Measurements from ENCODE around the gene SLC22A3. TPM values are rescaled to one million over a fixed set of nuclear protein-coding genes. Genes with fewer than 3 reads are reported as not detected.

SLC22A3 gene
- total and polyA plus RNA-seq, 2 of the 13 experiments (the other 11 are each of a cell fraction or from before 2014, with no cell fraction given) = 12.0 to 31.5 TPM

DNA sequence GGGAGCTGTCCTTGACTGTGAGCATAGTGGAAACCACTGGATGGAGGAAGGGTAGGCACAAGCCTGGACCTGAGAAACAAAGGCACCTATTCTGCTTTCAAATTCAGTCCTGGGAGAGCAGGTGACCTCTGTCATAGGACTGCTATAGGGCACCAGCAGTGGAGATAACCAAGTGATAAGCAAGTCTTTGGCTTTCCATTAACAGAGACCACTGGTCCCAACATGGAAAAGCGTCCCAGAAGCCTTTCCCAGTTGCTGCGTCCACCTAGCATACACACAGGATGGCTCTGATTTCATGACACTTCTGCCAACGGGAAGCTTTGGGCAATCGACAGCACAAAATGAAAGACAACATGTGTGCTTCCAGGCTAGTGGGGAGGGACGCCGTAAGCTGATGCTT, 8.9 kb downstream of the SLC22A3 start:
- no peak overlapping the region for H3K9ac ChIP-seq (ENCODE audit: insufficient read depth, low read depth, low read length)
- peak; percentile 75 for FAIRE-seq
- ChIA-PET CTCF (ENCODE audit: low intra/inter-chr PET ratio, low total read pairs) (no interaction called here), POLR2A (no interaction called here)
- H3K4me2 ChIP-seq (ENCODE audit: low read depth, low read length) = peak overlapping the region; percentile 52
- H4K20me1 ChIP-seq (ENCODE audit: insufficient read depth, low read length) = 0 out of 2 replicates have a peak, but pooled peaks cover 3% of the 10 kb centered on the region
- BruUV-seq (replicated peaks) = no TSS peak
- 0 out of 5 replicates have a peak, but pooled peaks cover 0 to 3% of the 10 kb centered on the region in 2 experiments for H3K36me3 ChIP-seq (replicated peaks in 1 of 2; ENCODE audit: control insufficient read depth in 1 of 2, insufficient read depth in 2 of 2, low read length in 2 of 2)
- H3K27me3 ChIP-seq (ENCODE audit: control insufficient read depth in 1 of 2, insufficient read depth in 2 of 2, low read length in 2 of 2) = no peaks in the 10 kb centered on the region
- peaks cover 92% of the 10 kb centered on the region for H3K79me2 ChIP-seq (ENCODE audit: insufficient read depth, low read length)
- H3K4me1 ChIP-seq (ENCODE audit: insufficient read depth, low read length) = peaks cover 70% of the 10 kb centered on the region
- peak overlapping the region; percentile 35 for H3K27ac ChIP-seq (ENCODE audit: extremely low read length, insufficient read depth, low read length)
- intact Hi-C loops (cut with micrococcal nuclease; ENCODE audit: unreplicated experiment) = loop anchor here (2.0 kb wide), 1 partner anchor 38 kb away; no protein-coding TSS in a partner anchor
- in situ Hi-C loops (cut with HindIII; ENCODE audit: extremely low pct_ligation_motif_present, low pct_unique_long_range_greater_than_20kb) = no loop called here
- peak; percentile 75 for DNase-seq (ENCODE audit: low spot score)
- H3K9me3 ChIP-seq (ENCODE audit: low read length) = no peaks in the 10 kb centered on the region
- WGBS (ENCODE audit: low lambda C conversion rate) = 24% methylated on average over 6 of the region's 6 CpGs
- H2AFZ ChIP-seq (ENCODE audit: low read length) = no peak overlapping the region
- ATAC-seq = peak; percentile 81
- no peak overlapping the region for H3K4me3 ChIP-seq (replicated peaks in 1 of 3; ENCODE audit: insufficient read depth in 1 of 3, low read depth in 2 of 3, low read length in 3 of 3)
- peak; percentile 30 for TF ChIP-seq HNF4A (CRISPR knock-in tag; IDR thresholded peaks at IDR 0.05)
- TF ChIP-seq, protein P1, sequence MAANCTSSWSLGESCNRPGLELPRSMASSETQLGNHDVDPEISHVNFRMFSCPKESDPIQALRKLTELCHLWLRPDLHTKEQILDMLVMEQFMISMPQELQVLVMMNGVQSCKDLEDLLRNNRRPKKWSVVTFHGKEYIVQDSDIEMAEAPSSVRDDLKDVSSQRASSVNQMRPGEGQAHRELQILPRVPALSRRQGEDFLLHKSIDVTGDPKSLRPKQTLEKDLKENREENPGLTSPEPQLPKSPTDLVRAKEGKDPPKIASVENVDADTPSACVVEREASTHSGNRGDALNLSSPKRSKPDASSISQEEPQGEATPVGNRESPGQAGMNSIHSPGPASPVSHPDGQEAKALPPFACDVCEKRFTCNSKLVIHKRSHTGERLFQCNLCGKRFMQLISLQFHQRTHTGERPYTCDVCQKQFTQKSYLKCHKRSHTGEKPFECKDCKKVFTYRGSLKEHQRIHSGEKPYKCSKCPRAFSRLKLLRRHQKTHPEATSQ (CRISPR knock-in tag; IDR thresholded peaks at IDR 0.05; ENCODE audit: borderline replicate concordance) = peak; percentile 45; the same call in 1 of the 2 replicates
- TF ChIP-seq ZNF747 (CRISPR knock-in tag; IDR thresholded peaks at IDR 0.05; ENCODE audit: borderline replicate concordance) = 0 out of 2 replicates have a peak, but pooled peaks have one; percentile 43
- TF ChIP-seq ZFP37 (CRISPR knock-in tag; IDR thresholded peaks at IDR 0.05; ENCODE audit: borderline replicate concordance) = no peak
- TF ChIP-seq, protein P2, sequence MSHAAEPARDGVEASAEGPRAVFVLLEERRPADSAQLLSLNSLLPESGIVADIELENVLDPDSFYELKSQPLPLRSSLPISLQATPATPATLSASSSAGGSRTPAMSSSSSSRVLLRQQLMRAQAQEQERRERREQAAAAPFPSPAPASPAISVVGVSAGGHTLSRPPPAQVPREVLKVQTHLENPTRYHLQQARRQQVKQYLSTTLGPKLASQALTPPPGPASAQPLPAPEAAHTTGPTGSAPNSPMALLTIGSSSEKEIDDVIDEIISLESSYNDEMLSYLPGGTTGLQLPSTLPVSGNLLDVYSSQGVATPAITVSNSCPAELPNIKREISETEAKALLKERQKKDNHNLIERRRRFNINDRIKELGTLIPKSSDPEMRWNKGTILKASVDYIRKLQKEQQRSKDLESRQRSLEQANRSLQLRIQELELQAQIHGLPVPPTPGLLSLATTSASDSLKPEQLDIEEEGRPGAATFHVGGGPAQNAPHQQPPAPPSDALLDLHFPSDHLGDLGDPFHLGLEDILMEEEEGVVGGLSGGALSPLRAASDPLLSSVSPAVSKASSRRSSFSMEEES (CRISPR knock-in tag; IDR thresholded peaks at IDR 0.05) = peak; percentile 74
- TF ChIP-seq ZNF644 (CRISPR knock-in tag; IDR thresholded peaks at IDR 0.05; ENCODE audit: low read depth) = peak; percentile 88
- TF ChIP-seq NFKB2 (CRISPR knock-in tag; IDR thresholded peaks at IDR 0.05; ENCODE audit: borderline replicate concordance) = no peak
- TF ChIP-seq SOX13 (IDR thresholded peaks at IDR 0.05) = no peak
- peak in 1 of 2 experiments; percentile 71; a peak in 2 of 4 replicates for TF ChIP-seq SOX13 (CRISPR knock-in tag; conservative IDR thresholded peaks at IDR 0.05 in 1 of 2, IDR thresholded peaks at IDR 0.05 in 1 of 2)
- peak; percentile 40; the same call in 1 of the 2 replicates for TF ChIP-seq TARDBP (CRISPR knock-in tag; IDR thresholded peaks at IDR 0.05)
- no peak for TF ChIP-seq SPEN (CRISPR knock-in tag; IDR thresholded peaks at IDR 0.05; ENCODE audit: low read depth)
- TF ChIP-seq TRAFD1 (CRISPR knock-in tag; IDR thresholded peaks at IDR 0.05; ENCODE audit: borderline replicate concordance) = no peak
- peak; percentile 42; the same call in 1 of the 2 replicates for TF ChIP-seq PAXIP1 (CRISPR knock-in tag; conservative IDR thresholded peaks at IDR 0.05)
- peak; percentile 47; the same call in 1 of the 2 replicates for TF ChIP-seq SAP130 (CRISPR knock-in tag; IDR thresholded peaks at IDR 0.05; ENCODE audit: low read depth)
- no peak for TF ChIP-seq SOX6 (IDR thresholded peaks at IDR 0.05)
- 0 out of 2 replicates have a peak, but pooled peaks have one; percentile 51 for TF ChIP-seq SOX6 (CRISPR knock-in tag; IDR thresholded peaks at IDR 0.05)
- TF ChIP-seq GFI1 (CRISPR knock-in tag; IDR thresholded peaks at IDR 0.05; ENCODE audit: borderline replicate concordance) = 0 out of 2 replicates have a peak, but pooled peaks have one; percentile 39

Measured in HepG2 (cell line).